ENCODE data around the gene LRRC4C. TPM values are rescaled to one million over a fixed set of nuclear protein-coding genes. Genes with fewer than 3 reads are reported as not detected.
"Not testable (repeated sequence)": the region's sequence is repeated elsewhere in the genome, so short reads cannot be mapped to it uniquely, and the experiment has no call there.

LRRC4C gene
- total RNA-seq, 2 donors from 2014 or later: 0.95 to 3.2 TPM

DNA sequence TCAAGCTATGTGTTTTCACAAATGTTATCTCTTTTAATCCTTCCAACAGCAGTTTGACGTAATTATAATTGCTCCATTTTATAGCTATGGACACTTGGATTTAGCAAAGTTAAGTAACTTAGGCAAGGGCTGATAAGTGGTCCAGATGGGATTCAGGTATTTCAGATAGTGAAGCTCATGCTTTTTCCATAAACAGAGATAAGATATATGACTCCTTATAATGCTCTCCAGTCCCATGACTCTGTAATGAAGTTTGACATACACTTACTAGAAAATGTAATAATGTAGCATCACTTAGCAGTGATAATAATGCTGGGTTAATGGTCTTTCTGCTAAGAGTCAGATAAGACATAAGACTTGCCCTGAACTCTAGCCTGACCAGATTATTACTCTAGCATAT is 892.1 kb downstream of the LRRC4C start:
- ATAC-seq (ENCODE audit: insufficient number of reproducible peaks, low FRiP score, low read depth): no peak

DNA sequence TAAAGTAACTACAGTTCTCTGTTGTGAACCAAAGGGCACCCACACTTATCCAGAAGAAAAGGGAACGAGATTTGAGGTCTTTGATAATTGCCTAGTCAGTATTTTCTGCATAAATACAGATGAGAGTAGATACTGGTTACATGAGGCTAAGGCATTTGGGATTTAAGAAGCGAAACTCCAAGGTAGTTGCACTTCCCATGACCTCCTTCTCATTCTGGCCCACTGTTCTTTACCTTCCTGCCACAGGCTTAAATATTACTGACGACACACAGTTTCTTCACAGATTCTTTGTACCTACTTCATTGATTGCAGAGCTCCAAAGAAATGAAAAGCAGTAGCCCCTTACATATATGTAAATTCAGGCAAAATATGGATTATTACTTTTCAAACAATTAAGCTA is 915.3 kb downstream of the LRRC4C start:
- DNase-seq (ENCODE audit: low spot score) (no peak), ATAC-seq (ENCODE audit: insufficient number of reproducible peaks, low FRiP score, low read depth) (no peak)
- TF ChIP-seq, protein P1, sequence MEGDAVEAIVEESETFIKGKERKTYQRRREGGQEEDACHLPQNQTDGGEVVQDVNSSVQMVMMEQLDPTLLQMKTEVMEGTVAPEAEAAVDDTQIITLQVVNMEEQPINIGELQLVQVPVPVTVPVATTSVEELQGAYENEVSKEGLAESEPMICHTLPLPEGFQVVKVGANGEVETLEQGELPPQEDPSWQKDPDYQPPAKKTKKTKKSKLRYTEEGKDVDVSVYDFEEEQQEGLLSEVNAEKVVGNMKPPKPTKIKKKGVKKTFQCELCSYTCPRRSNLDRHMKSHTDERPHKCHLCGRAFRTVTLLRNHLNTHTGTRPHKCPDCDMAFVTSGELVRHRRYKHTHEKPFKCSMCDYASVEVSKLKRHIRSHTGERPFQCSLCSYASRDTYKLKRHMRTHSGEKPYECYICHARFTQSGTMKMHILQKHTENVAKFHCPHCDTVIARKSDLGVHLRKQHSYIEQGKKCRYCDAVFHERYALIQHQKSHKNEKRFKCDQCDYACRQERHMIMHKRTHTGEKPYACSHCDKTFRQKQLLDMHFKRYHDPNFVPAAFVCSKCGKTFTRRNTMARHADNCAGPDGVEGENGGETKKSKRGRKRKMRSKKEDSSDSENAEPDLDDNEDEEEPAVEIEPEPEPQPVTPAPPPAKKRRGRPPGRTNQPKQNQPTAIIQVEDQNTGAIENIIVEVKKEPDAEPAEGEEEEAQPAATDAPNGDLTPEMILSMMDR (IDR thresholded peaks at IDR 0.05): no peak

More for the DNA sequence above, 892.1 kb downstream of the LRRC4C start:
- H3K4me3 ChIP-seq: no peak overlapping the region
- TF ChIP-seq, protein P1 (IDR thresholded peaks at IDR 0.05): no peak
- no peaks in the 10 kb centered on the region for H3K9me3 ChIP-seq
- no peak overlapping the region for H3K27ac ChIP-seq
- no peak for DNase-seq (ENCODE audit: low spot score)
- H3K4me1 ChIP-seq (ENCODE audit: control insufficient read depth in 1 of 2, low read depth in 2 of 2): no peaks in the 10 kb centered on the region
- no peaks in the 10 kb centered on the region for H3K27me3 ChIP-seq (replicated peaks; ENCODE audit: insufficient read depth)
- H3K36me3 ChIP-seq: no peaks in the 10 kb centered on the region

DNA sequence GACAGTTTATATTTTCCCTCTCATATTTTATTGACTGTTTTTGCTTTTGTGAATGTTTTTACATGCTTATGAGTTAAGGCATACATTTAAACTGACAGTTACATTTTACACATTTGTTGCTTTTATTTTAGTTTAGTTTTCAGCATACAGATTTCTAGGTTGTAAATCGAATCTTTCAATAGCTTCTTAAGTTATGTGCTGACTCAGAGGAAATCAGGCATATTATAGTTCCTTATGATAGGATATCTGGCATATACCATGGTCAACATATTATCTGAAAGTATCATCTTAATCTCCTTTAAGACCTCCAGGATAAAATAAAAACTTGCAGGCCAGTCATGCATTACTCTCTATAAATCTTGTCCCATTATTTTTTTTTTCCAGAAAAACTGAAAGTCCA is 916.6 kb downstream of the LRRC4C start:
- DNase-seq (ENCODE audit: low spot score): no peak
- H3K27me3 ChIP-seq (replicated peaks; ENCODE audit: insufficient read depth): no peaks in the 10 kb centered on the region
- no peak overlapping the region for H3K27ac ChIP-seq
- ATAC-seq (ENCODE audit: insufficient number of reproducible peaks, low FRiP score, low read depth): no peak
- H3K4me3 ChIP-seq: no peak overlapping the region
- TF ChIP-seq, protein P1 (IDR thresholded peaks at IDR 0.05): no peak
- no peaks in the 10 kb centered on the region for H3K36me3 ChIP-seq
- H3K4me1 ChIP-seq (ENCODE audit: control insufficient read depth in 1 of 2, low read depth in 2 of 2): no peaks in the 10 kb centered on the region
- H3K9me3 ChIP-seq: no peaks in the 10 kb centered on the region

More for the DNA sequence above, 915.3 kb downstream of the LRRC4C start:
- Histone ChIP-seq H3K27ac (no peak overlapping the region), H3K4me3 (no peak overlapping the region), H3K4me1 (ENCODE audit: control insufficient read depth in 1 of 2, low read depth in 2 of 2) (no peaks in the 10 kb centered on the region), H3K27me3 (replicated peaks; ENCODE audit: insufficient read depth) (no peaks in the 10 kb centered on the region), H3K9me3 (no peaks in the 10 kb centered on the region), H3K36me3 (no peaks in the 10 kb centered on the region)

DNA sequence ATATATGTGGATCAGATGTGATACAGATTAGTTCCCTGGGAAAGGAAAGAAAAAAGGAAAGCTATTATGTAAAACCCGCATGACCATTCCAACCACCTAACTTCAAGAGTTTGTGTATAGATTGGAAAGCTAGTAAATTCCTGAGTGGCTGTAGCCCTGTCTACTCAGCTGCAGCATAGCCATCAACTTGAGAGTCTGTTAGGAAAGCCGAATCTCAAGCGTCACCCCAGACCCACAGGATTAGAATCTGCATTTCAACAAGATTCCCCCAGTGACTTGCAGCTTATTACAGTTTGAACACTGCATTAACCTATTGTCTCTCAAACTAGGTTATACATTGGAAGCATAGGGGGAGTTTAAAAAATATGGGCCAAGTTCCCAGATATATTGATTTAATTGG is 921.7 kb downstream of the LRRC4C start:
- H3K4me1 ChIP-seq (ENCODE audit: control insufficient read depth in 1 of 2, low read depth in 2 of 2): no peaks in the 10 kb centered on the region
- H3K9me3 ChIP-seq: no peaks in the 10 kb centered on the region
- no peaks in the 10 kb centered on the region for H3K27me3 ChIP-seq (replicated peaks; ENCODE audit: insufficient read depth)
- no peak overlapping the region for H3K27ac ChIP-seq
- TF ChIP-seq, protein P1 (IDR thresholded peaks at IDR 0.05): no peak
- H3K36me3 ChIP-seq: no peaks in the 10 kb centered on the region
- ATAC-seq (ENCODE audit: insufficient number of reproducible peaks, low FRiP score, low read depth): no peak
- no peak for DNase-seq (ENCODE audit: low spot score)
- H3K4me3 ChIP-seq: no peak overlapping the region

DNA sequence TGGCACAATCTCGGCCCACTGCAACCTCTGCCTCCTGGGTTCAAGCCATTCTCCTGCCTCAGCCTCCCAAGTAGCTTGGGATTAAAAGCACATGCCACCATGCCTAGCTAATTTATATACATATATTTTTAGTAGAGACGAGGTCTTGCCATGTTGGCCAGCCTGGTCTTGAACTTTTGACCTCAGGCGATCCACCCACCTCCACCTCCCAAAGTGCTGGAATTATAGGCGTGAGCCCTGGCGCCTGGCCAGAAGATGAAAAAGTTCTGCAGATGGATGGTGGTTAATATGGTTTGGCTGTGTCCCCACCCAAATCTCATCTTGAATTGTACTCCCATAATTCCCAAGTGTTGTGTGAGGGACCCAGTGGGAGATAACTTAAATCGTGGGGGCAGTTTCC is 937.4 kb downstream of the LRRC4C start:
- not testable (repeated sequence) for H3K9me3 ChIP-seq; DNase-seq (ENCODE audit: low spot score); ATAC-seq (ENCODE audit: insufficient number of reproducible peaks, low FRiP score, low read depth); H3K36me3 ChIP-seq; H3K27me3 ChIP-seq (replicated peaks; ENCODE audit: insufficient read depth); H3K4me3 ChIP-seq; H3K27ac ChIP-seq; H3K4me1 ChIP-seq (ENCODE audit: control insufficient read depth in 1 of 2, low read depth in 2 of 2)

DNA sequence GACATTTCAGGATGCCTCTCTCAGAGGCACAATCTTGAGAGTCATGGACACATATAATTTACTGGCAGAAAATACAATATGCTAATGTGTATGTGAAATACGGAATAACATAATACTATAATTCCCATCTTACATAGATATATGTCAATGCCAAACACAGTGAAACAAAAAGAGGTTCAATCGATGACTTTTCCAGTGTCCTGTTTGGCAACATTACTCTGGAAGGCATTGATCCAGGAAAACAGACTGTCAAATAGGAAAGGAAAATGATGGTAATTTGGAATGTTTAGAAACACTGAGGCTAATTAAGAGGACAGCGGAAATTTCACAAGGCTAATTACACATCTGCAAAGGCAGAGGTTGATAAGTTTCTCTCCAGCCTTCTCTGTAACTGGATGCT is 942.3 kb downstream of the LRRC4C start:
- DNase-seq (ENCODE audit: low spot score) (no peak), ATAC-seq (ENCODE audit: insufficient number of reproducible peaks, low FRiP score, low read depth) (no peak)
- TF ChIP-seq, protein P1 (IDR thresholded peaks at IDR 0.05): no peak
- Histone ChIP-seq H3K4me1 (ENCODE audit: control insufficient read depth in 1 of 2, low read depth in 2 of 2) (no peaks in the 10 kb centered on the region), H3K27ac (no peak overlapping the region), H3K27me3 (replicated peaks; ENCODE audit: insufficient read depth) (no peaks in the 10 kb centered on the region), H3K4me3 (no peak overlapping the region), H3K36me3 (no peaks in the 10 kb centered on the region), H3K9me3 (no peaks in the 10 kb centered on the region)
